Gastrocnemius medialis (tissue), 4 donors: ENCODE measurements around the gene FAM24B. TPM values are rescaled to one million over a fixed set of nuclear protein-coding genes. Genes with fewer than 3 reads are reported as not detected.

Source experiments
- ATAC-seq, 2 donors: fragments of 150-250 bp; one replicate each; pipeline ENCODE4 v1.9.1; 2016
- DNase-seq, 2 donors: peaks; one replicate each; pipeline ENCODE4 v3.0.0-alpha.2; 2019
- H3K27ac ChIP-seq, 4 donors: fragments of 200-600 bp; sonication (generic); 1 replicate in 1 of 4; 2 replicates in 3 of 4; pipeline ENCODE4 v1.5.1; 2016 to 2018; ENCODE audit warnings: mild to moderate bottlenecking in 2 of 4, moderate library complexity in 1 of 4
- H3K27me3 ChIP-seq, 3 donors: fragments of 200-600 bp; sonication (generic) in 2 of 3; 1 replicate in 1 of 3; 2 replicates in 2 of 3; pipeline versions ENCODE4 v1.5.1 to v1.6.0; 2016 to 2019; ENCODE audit warnings: mild to moderate bottlenecking in 1 of 3, moderate library complexity in 1 of 3
- H3K36me3 ChIP-seq, 2 donors: fragments of 200-600 bp; sonication (generic) in 1 of 2; one replicate each; pipeline ENCODE4 v1.5.1; 2017 to 2018
- H3K4me1 ChIP-seq, 2 donors: fragments of 200-600 bp; sonication (generic) in 1 of 2; one replicate each; pipeline ENCODE4 v1.5.1; 2016 to 2017; ENCODE audit warnings: mild to moderate bottlenecking in 2 of 2
- H3K4me3 ChIP-seq, 4 donors: fragments of 200-600 bp; sonication (generic) in 3 of 4; 1 replicate in 1 of 4; 2 replicates in 3 of 4; pipeline ENCODE4 v1.5.1; 2016 to 2019; ENCODE audit warnings: mild to moderate bottlenecking in 2 of 4
- H3K9me3 ChIP-seq, 3 donors: fragments of 200-600 bp; sonication (generic) in 2 of 3; 1 replicate in 1 of 3; 2 replicates in 2 of 3; pipeline ENCODE4 v1.5.1; 2016 to 2019
- CTCF ChIP-seq, 5 experiments: fragments of 450-650 bp in 3 of 5; fragments of 200-600 bp in 2 of 5; sonication (generic) in 2 of 5; IDR thresholded peaks in 4 of 5; conservative IDR thresholded peaks in 1 of 5; 1 replicate in 4 of 5; 2 replicates in 1 of 5; pipeline ENCODE4 v1.5.1; 2016 to 2019; ENCODE audit warnings: antibody characterized with exemption in 5 of 5, mild to moderate bottlenecking in 3 of 5, moderate library complexity in 3 of 5
- POLR2A ChIP-seq, 2 donors: fragments of 450-650 bp; IDR thresholded peaks; one replicate each; pipeline ENCODE4 v1.6.1; 2017; ENCODE audit warnings: antibody characterized with exemption in 2 of 2, mild to moderate bottlenecking in 2 of 2, moderate library complexity in 2 of 2
- in situ Hi-C, 4 donors: fragments of 200-750 bp; cut with MboI; loops; one replicate each; pipeline versions ENCODE4 v1.15.0 to v1.8.0; 2017; ENCODE audit warnings: low sequenced_read_pairs in 4 of 4
- intact Hi-C: fragments of 100-400 bp; cut with DNase I; formaldehyde crosslinking; loops from one replicate; pipeline ENCODE4 v1.15.1; 2023; ENCODE audit warnings: low total_unique reads
- total RNA-seq, 4 donors: library from RNA; depleted of rRNA; stranded (reverse); fragments of >200 nt; gene quantifications; one replicate each; pipeline versions ENCODE4 v1.1.0 to v1.2.3, GENCODE V29; 2016

FAM24B gene
- total RNA-seq, 4 donors from 2014 or later: not detected

- in situ Hi-C loops (no loop called here), intact Hi-C loops (no loop called here)
- Histone ChIP-seq H3K27ac (no peak overlapping the region), H3K9me3 (no peaks in the 10 kb centered on the region), H3K4me1 (no peaks in the 10 kb centered on the region), H3K27me3 (no peaks in the 10 kb centered on the region), H3K36me3 (no peaks in the 10 kb centered on the region), H3K4me3 (no peak overlapping the region)
- TF ChIP-seq POLR2A (IDR thresholded peaks at IDR 0.05) (no peak), CTCF (IDR thresholded peaks at IDR 0.05 in 4 of 5, conservative IDR thresholded peaks at IDR 0.05 in 1 of 5) (no peak)
- DNase-seq (no peak), ATAC-seq (no peak)
Measured at GRCh38 chr10:122853665-122854313, 25.6 kb downstream of the FAM24B start.

- TF ChIP-seq CTCF (IDR thresholded peaks at IDR 0.05 in 4 of 5, conservative IDR thresholded peaks at IDR 0.05 in 1 of 5): no peak
- no peak for TF ChIP-seq POLR2A (IDR thresholded peaks at IDR 0.05)
- in situ Hi-C loops: no loop called here
- no peak overlapping the region for H3K4me3 ChIP-seq
- no peaks in the 10 kb centered on the region for H3K36me3 ChIP-seq
- DNase-seq (no peak), ATAC-seq (no peak)
- H3K4me1 ChIP-seq: no peaks in the 10 kb centered on the region
- H3K9me3 ChIP-seq: no peaks in the 10 kb centered on the region
- no peak overlapping the region for H3K27ac ChIP-seq
- no peaks in the 10 kb centered on the region for H3K27me3 ChIP-seq
- intact Hi-C loops: no loop called here
Measured at GRCh38 chr10:122852261-122852660, 27.1 kb downstream of the FAM24B start.

- TF ChIP-seq CTCF (IDR thresholded peaks at IDR 0.05 in 4 of 5, conservative IDR thresholded peaks at IDR 0.05 in 1 of 5): no peak
- TF ChIP-seq POLR2A (IDR thresholded peaks at IDR 0.05): no peak
- no peak for DNase-seq
- ATAC-seq: no peak
- no peaks in the 10 kb centered on the region for H3K36me3 ChIP-seq
- no peak overlapping the region for H3K27ac ChIP-seq
- in situ Hi-C loops (no loop called here), intact Hi-C loops (no loop called here)
- no peaks in the 10 kb centered on the region for H3K4me1 ChIP-seq
- no peaks in the 10 kb centered on the region for H3K27me3 ChIP-seq
- no peaks in the 10 kb centered on the region for H3K9me3 ChIP-seq
- no peak overlapping the region for H3K4me3 ChIP-seq
Measured at GRCh38 chr10:122850705-122851640, 28.4 kb downstream of the FAM24B start.

- intact Hi-C loops: no loop called here
- Histone ChIP-seq H3K4me3 (no peak overlapping the region), H3K27me3 (no peaks in the 10 kb centered on the region), H3K4me1 (no peaks in the 10 kb centered on the region), H3K9me3 (no peaks in the 10 kb centered on the region), H3K36me3 (no peaks in the 10 kb centered on the region), H3K27ac (no peak overlapping the region)
- ATAC-seq (no peak), DNase-seq (no peak)
- in situ Hi-C loops: no loop called here
- TF ChIP-seq CTCF (IDR thresholded peaks at IDR 0.05 in 4 of 5, conservative IDR thresholded peaks at IDR 0.05 in 1 of 5) (no peak), POLR2A (IDR thresholded peaks at IDR 0.05) (no peak)
Measured at GRCh38 chr10:122849900-122850605, 29.3 kb downstream of the FAM24B start.
